IPS-20b (cell line): ENCODE results near the gene ANP32E.

ENCODE experiments used
- H3K27ac ChIP-seq: one replicate; pipeline ENCODE4 v1.5.1; 2013; ENCODE audit warnings: low read length
- H3K27me3 ChIP-seq: 2 replicates; pipeline ENCODE4 v1.6.1; 2013; ENCODE audit warnings: mild to moderate bottlenecking, low read length, inconsistent platforms; ENCODE audit not compliant: insufficient read depth
- H3K36me3 ChIP-seq: 2 replicates; pipeline ENCODE4 v1.6.1; 2013; ENCODE audit warnings: low read depth, mild to moderate bottlenecking, inconsistent platforms, low read length, moderate library complexity; ENCODE audit not compliant: insufficient read depth
- H3K4me1 ChIP-seq: 2 replicates; pipeline ENCODE4 v1.6.1; 2013; ENCODE audit warnings: mild to moderate bottlenecking, control low read depth, inconsistent platforms, low read length, moderate library complexity; ENCODE audit not compliant: insufficient read depth
- H3K4me3 ChIP-seq: 2 replicates; pipeline ENCODE4 v1.5.1; 2013; ENCODE audit warnings: mild to moderate bottlenecking, low read length, inconsistent platforms
- H3K9ac ChIP-seq: 2 replicates; pipeline ENCODE4 v1.6.1; 2013; ENCODE audit warnings: low read depth, mild to moderate bottlenecking, inconsistent platforms, low read length, moderate library complexity
- H3K9me3 ChIP-seq: 2 replicates; pipeline ENCODE4 v1.6.1; 2013; ENCODE audit warnings: mild to moderate bottlenecking, low read depth, low read length, inconsistent platforms; ENCODE audit not compliant: insufficient read depth

The ANP32E gene

GRCh38 chr1:150268340-150268704, 32.4 kb upstream of the ANP32E start:
- peak overlapping the region; percentile 97 for H3K4me3 ChIP-seq
- peaks cover 40% of the 10 kb centered on the region for H3K36me3 ChIP-seq
- no peaks in the 10 kb centered on the region for H3K27me3 ChIP-seq
- H3K4me1 ChIP-seq = peaks cover 13% of the 10 kb centered on the region; the same call in 1 of the 2 replicates
- H3K27ac ChIP-seq = peak overlapping the region; percentile 84
- H3K9me3 ChIP-seq = no peaks in the 10 kb centered on the region
- H3K9ac ChIP-seq = peak overlapping the region; percentile 96

GRCh38 chr1:150267896-150268295, 32.0 kb upstream of the ANP32E start:
- Histone ChIP-seq H3K4me1 (peaks cover 10% of the 10 kb centered on the region; the same call in 1 of the 2 replicates), H3K9ac (peak overlapping the region; percentile 96), H3K27ac (peak overlapping the region; percentile 84), H3K27me3 (no peaks in the 10 kb centered on the region), H3K4me3 (peak overlapping the region; percentile 97), H3K36me3 (peaks cover 45% of the 10 kb centered on the region), H3K9me3 (no peaks in the 10 kb centered on the region)

GRCh38 chr1:150263549-150263948, 27.6 kb upstream of the ANP32E start:
- Histone ChIP-seq H3K4me1 (peaks cover 17% of the 10 kb centered on the region; the same call in 1 of the 2 replicates), H3K36me3 (peaks cover 66% of the 10 kb centered on the region)

GRCh38 chr1:150262388-150263320, 26.7 kb upstream of the ANP32E start:
- Histone ChIP-seq H3K27me3 (no peaks in the 10 kb centered on the region), H3K27ac (no peak overlapping the region), H3K9me3 (no peaks in the 10 kb centered on the region), H3K4me1 (peaks cover 17% of the 10 kb centered on the region; the same call in 1 of the 2 replicates), H3K36me3 (peaks cover 66% of the 10 kb centered on the region), H3K9ac (no peak overlapping the region), H3K4me3 (no peak overlapping the region)

More at GRCh38 chr1:150263549-150263948, 27.6 kb upstream of the ANP32E start:
- Histone ChIP-seq H3K4me3 (no peak overlapping the region), H3K9ac (no peak overlapping the region), H3K9me3 (no peaks in the 10 kb centered on the region), H3K27me3 (no peaks in the 10 kb centered on the region), H3K27ac (no peak overlapping the region)

GRCh38 chr1:150261367-150261766, 25.5 kb upstream of the ANP32E start:
- no peak overlapping the region for H3K4me3 ChIP-seq
- H3K4me1 ChIP-seq = peaks cover 20% of the 10 kb centered on the region; the same call in 1 of the 2 replicates
- peaks cover 56% of the 10 kb centered on the region for H3K36me3 ChIP-seq
- H3K27ac ChIP-seq = no peak overlapping the region
- no peaks in the 10 kb centered on the region for H3K9me3 ChIP-seq
- no peak overlapping the region for H3K9ac ChIP-seq
- no peaks in the 10 kb centered on the region for H3K27me3 ChIP-seq

GRCh38 chr1:150259758-150260669, 24.1 kb upstream of the ANP32E start:
- Histone ChIP-seq H3K27ac (peak overlapping the region; percentile 87), H3K9me3 (no peaks in the 10 kb centered on the region), H3K27me3 (no peaks in the 10 kb centered on the region), H3K36me3 (peaks cover 42% of the 10 kb centered on the region), H3K9ac (peak overlapping the region; percentile 88; the same call in 1 of the 2 replicates), H3K4me1 (peaks cover 28% of the 10 kb centered on the region; the same call in 1 of the 2 replicates), H3K4me3 (peak overlapping the region; percentile 94)

- H3K9me3 ChIP-seq = no peaks in the 10 kb centered on the region
- no peaks in the 10 kb centered on the region for H3K27me3 ChIP-seq
- H3K4me3 ChIP-seq = peak overlapping the region; percentile 94
- peaks cover 34% of the 10 kb centered on the region for H3K36me3 ChIP-seq
- peak overlapping the region; percentile 87 for H3K27ac ChIP-seq
- H3K9ac ChIP-seq = peak overlapping the region; percentile 88
- H3K4me1 ChIP-seq = peaks cover 28% of the 10 kb centered on the region; the same call in 1 of the 2 replicates
These were observed 23.3 kb upstream of the ANP32E start for GRCh38 chr1:150259217-150259616.

GRCh38 chr1:150257624-150258585, 22.0 kb upstream of the ANP32E start, which contains the start of gene CA14:
CA14 (plus strand) TSS chr1:150257774; CDS start chr1:150258129, 355 bp downstream.
- Histone ChIP-seq H3K4me3 (peak within 1 kb of the TSS; percentile 94), H3K27ac (peak within 1 kb of the TSS; percentile 87), H3K9ac (peak within 1 kb of the TSS; percentile 88), H3K27me3 (no peaks in the 10 kb centered on the region), H3K36me3 (peaks cover 21% of the 10 kb centered on the region), H3K9me3 (no peaks in the 10 kb centered on the region), H3K4me1 (peaks cover 28% of the 10 kb centered on the region; the same call in 1 of the 2 replicates)

- Histone ChIP-seq H3K9ac (peak overlapping the region; percentile 88), H3K27me3 (no peaks in the 10 kb centered on the region), H3K4me1 (peaks cover 28% of the 10 kb centered on the region; the same call in 1 of the 2 replicates), H3K4me3 (peak overlapping the region; percentile 94), H3K9me3 (no peaks in the 10 kb centered on the region), H3K27ac (peak overlapping the region; percentile 87), H3K36me3 (peaks cover 10% of the 10 kb centered on the region)
These were observed 20.8 kb upstream of the ANP32E start for GRCh38 chr1:150256554-150257341.

GRCh38 chr1:150256198-150256553, 20.3 kb upstream of the ANP32E start:
- H3K4me1 ChIP-seq = peaks cover 28% of the 10 kb centered on the region; the same call in 1 of the 2 replicates
- peak overlapping the region; percentile 94 for H3K4me3 ChIP-seq
- no peaks in the 10 kb centered on the region for H3K9me3 ChIP-seq
- H3K9ac ChIP-seq = peak overlapping the region; percentile 88
- H3K27ac ChIP-seq = peak overlapping the region; percentile 87
- peaks cover 4% of the 10 kb centered on the region for H3K36me3 ChIP-seq
- H3K27me3 ChIP-seq = no peaks in the 10 kb centered on the region
